ENCODE data around the gene NR1H4. TPM values are rescaled to one million over a fixed set of nuclear protein-coding genes. Genes with fewer than 3 reads are reported as not detected.

Gene NR1H4
- total and polyA plus RNA-seq, 2 of the 13 experiments (the other 11 are each of a cell fraction or from before 2014, with no cell fraction given): 27.3 to 114 TPM

GRCh38 chr12:100447381-100447780 is 26.3 kb upstream of the NR1H4 start:
- no peaks in the 10 kb centered on the region for H3K36me3 ChIP-seq (replicated peaks in 1 of 2; ENCODE audit: control insufficient read depth in 1 of 2, insufficient read depth in 2 of 2, low read length in 2 of 2)
- H2AFZ ChIP-seq (ENCODE audit: low read length): no peak overlapping the region
- DNase-seq (ENCODE audit: low spot score) (no peak), FAIRE-seq (no peak), ATAC-seq (no peak)
- 95% methylated on average over 3 of the region's 3 CpGs for WGBS (ENCODE audit: low lambda C conversion rate)
- no peak for TF ChIP-seq YEATS2 (CRISPR knock-in tag; IDR thresholded peaks at IDR 0.05; ENCODE audit: borderline replicate concordance)
- no peak overlapping the region for H3K4me2 ChIP-seq (ENCODE audit: low read depth, low read length)
- in situ Hi-C loops (cut with HindIII; ENCODE audit: extremely low pct_ligation_motif_present, low pct_unique_long_range_greater_than_20kb) (no loop called here), intact Hi-C loops (cut with micrococcal nuclease; ENCODE audit: unreplicated experiment) (loop anchor here (5.0 kb wide), 1 partner anchor 40 kb away; no protein-coding TSS in a partner anchor)
- H4K20me1 ChIP-seq (ENCODE audit: insufficient read depth, low read length): no peaks in the 10 kb centered on the region
- CTCF ChIA-PET (ENCODE audit: low intra/inter-chr PET ratio, low total read pairs): no interaction called here
- H3K9ac ChIP-seq (ENCODE audit: insufficient read depth, low read depth, low read length): no peak overlapping the region
- H3K27me3 ChIP-seq (ENCODE audit: control insufficient read depth in 1 of 2, insufficient read depth in 2 of 2, low read length in 2 of 2): no peaks in the 10 kb centered on the region
- H3K9me3 ChIP-seq (ENCODE audit: low read length): no peaks in the 10 kb centered on the region
- BruUV-seq (replicated peaks): no TSS peak
- no peaks in the 10 kb centered on the region for H3K79me2 ChIP-seq (ENCODE audit: insufficient read depth, low read length)
- POLR2A ChIA-PET: interaction anchor here (1.1 kb wide), 2 partner anchors 10 to 14 kb away, joined by 3 to 4 read pairs; no protein-coding TSS in a partner anchor
- H3K4me3 ChIP-seq (replicated peaks in 1 of 3; ENCODE audit: insufficient read depth in 1 of 3, low read depth in 2 of 3, low read length in 3 of 3): no peak overlapping the region
- no peak overlapping the region for H3K27ac ChIP-seq (ENCODE audit: extremely low read length, insufficient read depth, low read length)
- peaks cover 52% of the 10 kb centered on the region for H3K4me1 ChIP-seq (ENCODE audit: insufficient read depth, low read length)

- no peak overlapping the region for H3K27ac ChIP-seq (ENCODE audit: extremely low read length, insufficient read depth, low read length)
- no peak overlapping the region for H3K9ac ChIP-seq (ENCODE audit: insufficient read depth, low read depth, low read length)
- no TSS peak for BruUV-seq (replicated peaks)
- no peaks in the 10 kb centered on the region for H3K79me2 ChIP-seq (ENCODE audit: insufficient read depth, low read length)
- H3K9me3 ChIP-seq (ENCODE audit: low read length): no peaks in the 10 kb centered on the region
- 92% methylated on average over 1 of the region's 1 CpG for WGBS (ENCODE audit: low lambda C conversion rate)
- no peaks in the 10 kb centered on the region for H3K36me3 ChIP-seq (replicated peaks in 1 of 2; ENCODE audit: control insufficient read depth in 1 of 2, insufficient read depth in 2 of 2, low read length in 2 of 2)
- TF ChIP-seq TP53 (CRISPR knock-in tag; conservative IDR thresholded peaks at IDR 0.05): no peak
- TF ChIP-seq CSRNP1 (CRISPR knock-in tag; IDR thresholded peaks at IDR 0.05): no peak
- no peak for TF ChIP-seq ZNF143 (CRISPR knock-in tag; IDR thresholded peaks at IDR 0.05)
- TF ChIP-seq ZNF251 (CRISPR knock-in tag; IDR thresholded peaks at IDR 0.05): no peak
- no peak for TF ChIP-seq RXRA (CRISPR knock-in tag; IDR thresholded peaks at IDR 0.05)
- TF ChIP-seq ZNF816 (CRISPR knock-in tag; IDR thresholded peaks at IDR 0.05; ENCODE audit: borderline replicate concordance): no peak
- no peak for TF ChIP-seq ZNF75D (CRISPR knock-in tag; IDR thresholded peaks at IDR 0.05; ENCODE audit: borderline replicate concordance)
- no peak for TF ChIP-seq ZNF317 (CRISPR knock-in tag; IDR thresholded peaks at IDR 0.05)
- no peak for TF ChIP-seq ZBTB43 (CRISPR knock-in tag; conservative IDR thresholded peaks at IDR 0.05)
- no peak for TF ChIP-seq RNF2 (conservative IDR thresholded peaks at IDR 0.05; ENCODE audit: low read depth)
- TF ChIP-seq DZIP1 (CRISPR knock-in tag; IDR thresholded peaks at IDR 0.05): no peak
- no peak for TF ChIP-seq CEBPB (IDR thresholded peaks at IDR 0.05; ENCODE audit: borderline replicate concordance, low read depth, low read length)
- no peak overlapping the region for H3K4me2 ChIP-seq (ENCODE audit: low read depth, low read length)
- no peaks in the 10 kb centered on the region for H4K20me1 ChIP-seq (ENCODE audit: insufficient read depth, low read length)
- H3K4me1 ChIP-seq (ENCODE audit: insufficient read depth, low read length): peaks cover 39% of the 10 kb centered on the region
- DNase-seq (ENCODE audit: low spot score) (no peak), FAIRE-seq (no peak), ATAC-seq (no peak)
- intact Hi-C loops (cut with micrococcal nuclease; ENCODE audit: unreplicated experiment): loop anchor here (5.0 kb wide), 1 partner anchor 39 kb away; no protein-coding TSS in a partner anchor
- in situ Hi-C loops (cut with HindIII; ENCODE audit: extremely low pct_ligation_motif_present, low pct_unique_long_range_greater_than_20kb): no loop called here
- CTCF ChIA-PET (ENCODE audit: low intra/inter-chr PET ratio, low total read pairs): no interaction called here
- no peak overlapping the region for H2AFZ ChIP-seq (ENCODE audit: low read length)
- H3K4me3 ChIP-seq (replicated peaks in 1 of 3; ENCODE audit: insufficient read depth in 1 of 3, low read depth in 2 of 3, low read length in 3 of 3): no peak overlapping the region
- H3K27me3 ChIP-seq (ENCODE audit: control insufficient read depth in 1 of 2, insufficient read depth in 2 of 2, low read length in 2 of 2): no peaks in the 10 kb centered on the region
- POLR2A ChIA-PET: no interaction called here
These were observed 25.0 kb upstream of the NR1H4 start for GRCh38 chr12:100448656-100449055.
